NCI-H748 treated with DMSO at 0.1 percent for 48 hours (cell line): ENCODE measurements around the gene ATP2B2.

Source experiments
- DNase-seq: peaks from one replicate; lab custom pipeline; 2025; lab: John Stamatoyannopoulos, UW

The ATP2B2 gene

DNA sequence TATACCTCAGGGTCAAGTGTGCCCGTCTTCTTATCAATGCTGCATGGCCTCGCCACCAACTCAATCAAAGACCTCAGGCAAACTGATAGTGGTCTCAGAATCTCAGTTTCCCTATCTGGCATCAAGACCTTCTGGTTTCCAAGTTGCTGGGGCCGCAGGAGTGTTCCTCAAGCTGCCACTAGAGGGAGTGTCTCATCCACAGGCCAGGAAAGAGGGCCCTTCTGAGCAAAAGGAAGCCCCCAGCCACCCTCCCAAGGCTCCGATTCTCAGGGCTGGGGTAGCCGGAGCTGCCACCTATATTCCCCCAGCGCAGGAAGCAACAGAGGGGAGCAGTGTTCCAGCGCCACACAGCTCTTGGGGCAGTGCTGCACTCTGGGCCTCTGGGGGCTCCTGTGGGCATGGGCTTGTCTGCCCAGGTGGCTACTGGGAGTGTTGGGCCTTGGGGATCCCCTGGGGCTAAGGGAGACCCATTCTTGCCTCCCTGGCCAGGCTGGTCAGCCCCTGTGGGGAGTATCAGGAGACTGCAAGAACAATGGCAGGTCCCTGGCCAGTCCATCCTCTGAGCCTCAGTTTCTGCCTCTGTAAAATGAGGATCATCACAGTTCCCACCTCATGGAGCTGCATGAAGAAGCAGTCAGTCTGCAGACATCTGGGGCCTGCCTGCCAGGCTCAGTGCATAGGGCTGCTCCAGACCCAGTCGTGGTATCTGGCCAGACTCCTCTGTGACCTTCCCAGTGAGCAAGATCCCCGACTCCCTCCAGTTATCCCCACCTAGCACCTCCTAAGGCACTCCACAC, 161.0 kb downstream of the ATP2B2 start:
- peak; percentile 17 for DNase-seq

DNA sequence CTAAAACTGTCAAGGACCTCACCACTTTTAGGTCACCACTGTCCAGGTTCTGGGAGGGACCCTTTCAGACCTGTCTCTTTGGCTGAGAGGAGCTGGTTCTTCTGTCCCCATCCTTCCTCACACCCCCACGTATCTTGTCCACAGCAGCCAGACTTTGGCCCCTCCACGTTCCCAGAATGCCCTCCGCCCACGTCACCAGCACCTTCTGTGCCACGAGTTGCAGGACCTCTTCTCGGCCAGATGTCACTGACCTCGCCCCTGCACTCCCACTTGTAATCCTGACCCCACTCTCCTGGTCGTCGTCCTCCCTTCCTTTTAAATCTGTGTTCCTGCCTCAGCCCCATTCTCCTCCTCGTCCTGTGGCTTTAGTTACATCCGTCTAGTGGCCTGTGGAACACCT, 161.9 kb downstream of the ATP2B2 start:
- no peak for DNase-seq

DNA sequence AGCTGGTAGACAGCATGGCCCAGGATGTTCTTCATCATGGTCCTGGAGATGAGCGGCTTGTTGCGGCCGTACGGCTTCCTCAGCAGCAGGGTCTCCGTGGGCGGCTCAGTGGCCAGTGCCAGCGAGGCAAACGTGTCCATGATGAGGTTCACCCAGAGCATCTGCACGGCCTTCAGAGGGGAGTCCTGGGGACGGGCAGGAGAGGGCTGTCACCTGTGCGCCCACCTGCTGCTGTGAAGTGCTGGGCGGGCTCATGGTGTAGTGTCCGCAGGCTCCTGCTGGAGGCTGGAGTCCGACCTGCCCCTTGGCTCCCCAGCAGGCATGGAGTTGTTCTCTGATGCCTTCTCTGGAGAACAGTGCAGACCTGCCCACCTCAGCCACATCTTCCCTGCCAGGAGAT, 162.6 kb downstream of the ATP2B2 start:
- DNase-seq, result no peak

DNA sequence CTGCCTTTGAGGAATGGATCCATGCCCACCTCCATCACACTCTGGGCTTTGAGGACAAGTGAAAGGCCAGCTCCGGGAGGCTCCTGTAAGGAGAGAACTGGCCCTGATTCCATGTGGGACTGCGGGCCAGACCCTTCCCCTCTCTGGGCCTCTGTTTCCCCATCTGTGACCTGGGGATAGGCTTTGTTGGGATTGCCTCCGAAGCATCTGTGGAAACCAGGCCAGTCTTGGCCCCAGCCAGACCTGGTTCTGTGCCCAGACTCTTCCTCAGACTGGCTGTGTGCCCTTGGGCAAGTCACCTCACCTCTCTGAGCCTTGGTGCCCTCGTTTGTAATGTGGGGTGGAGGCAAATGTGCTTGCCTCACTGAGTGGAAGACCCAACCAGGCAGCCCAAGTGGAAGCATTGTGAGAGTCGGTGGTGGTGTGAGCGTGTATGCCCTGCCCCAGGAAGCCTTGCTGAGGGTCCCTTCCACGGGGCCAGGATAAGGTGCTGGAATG, 163.4 kb downstream of the ATP2B2 start:
- DNase-seq, result no peak

DNA sequence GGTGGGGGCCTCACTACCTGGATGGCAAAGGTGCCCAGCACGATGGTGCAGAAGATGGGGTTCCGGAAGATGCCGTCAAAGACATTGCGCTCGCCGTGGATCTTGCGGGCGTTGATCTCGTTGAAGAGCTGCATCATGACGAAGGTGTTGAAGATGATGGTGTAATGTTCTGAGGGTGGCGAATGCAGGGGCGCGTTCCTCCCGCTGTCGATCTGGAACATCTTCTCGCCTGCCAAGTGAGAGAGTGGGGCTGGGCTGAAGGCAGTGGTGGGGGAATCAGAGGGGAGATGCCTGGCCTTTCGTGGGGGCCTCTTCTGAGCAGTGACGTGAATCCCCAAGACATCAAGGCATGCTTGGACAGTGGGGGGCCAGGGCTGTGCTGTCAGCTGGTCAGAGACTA, 164.9 kb downstream of the ATP2B2 start:
- no peak for DNase-seq

DNA sequence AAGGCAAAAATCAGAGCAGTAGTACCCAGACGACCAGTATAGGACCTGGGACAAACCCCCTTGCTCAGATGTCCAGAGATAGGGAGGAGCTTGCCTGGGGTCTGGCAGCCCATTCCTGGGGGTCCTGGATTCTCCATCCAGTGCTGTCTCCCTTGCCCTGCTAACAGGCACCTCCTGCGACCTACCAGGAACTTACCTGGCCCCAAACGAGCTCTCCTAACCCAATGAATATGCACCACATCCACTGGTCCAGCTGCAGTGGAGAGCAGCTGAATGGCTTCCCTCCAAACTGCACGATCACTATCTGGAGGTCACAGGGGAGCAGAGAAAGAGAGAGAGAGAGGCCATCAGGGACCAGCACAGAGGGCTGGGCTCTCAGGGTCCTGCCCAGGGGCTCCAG, 165.3 kb downstream of the ATP2B2 start:
- no peak for DNase-seq

DNA sequence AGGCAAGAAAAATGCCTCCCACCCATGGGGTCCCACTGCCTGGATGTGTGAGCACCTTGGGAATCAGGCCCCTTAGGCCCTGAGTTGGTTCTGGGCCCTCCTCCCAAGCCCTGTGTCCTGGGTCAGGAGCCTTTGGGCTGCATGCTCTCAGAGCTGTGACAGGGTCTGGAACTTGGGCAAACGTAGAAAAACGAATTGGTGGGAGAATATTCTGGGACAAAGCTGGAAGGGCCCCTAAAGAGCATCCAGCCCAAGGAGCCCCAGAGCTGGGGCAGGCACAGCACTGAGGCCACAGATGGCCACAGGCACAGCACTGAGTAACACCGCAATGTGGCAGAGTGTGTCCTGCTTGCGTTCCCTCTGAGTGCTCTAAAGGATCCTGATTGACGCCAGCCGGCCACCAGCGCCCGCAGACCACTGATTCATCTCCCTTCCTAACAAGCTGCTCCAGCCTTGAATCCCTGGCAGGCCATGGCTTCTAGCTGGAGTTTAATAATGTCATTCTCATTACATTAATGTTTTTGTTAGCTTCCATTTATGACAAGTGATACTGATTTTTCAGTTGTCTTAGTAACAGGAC, 165.9 kb downstream of the ATP2B2 start:
- no peak for DNase-seq

DNA sequence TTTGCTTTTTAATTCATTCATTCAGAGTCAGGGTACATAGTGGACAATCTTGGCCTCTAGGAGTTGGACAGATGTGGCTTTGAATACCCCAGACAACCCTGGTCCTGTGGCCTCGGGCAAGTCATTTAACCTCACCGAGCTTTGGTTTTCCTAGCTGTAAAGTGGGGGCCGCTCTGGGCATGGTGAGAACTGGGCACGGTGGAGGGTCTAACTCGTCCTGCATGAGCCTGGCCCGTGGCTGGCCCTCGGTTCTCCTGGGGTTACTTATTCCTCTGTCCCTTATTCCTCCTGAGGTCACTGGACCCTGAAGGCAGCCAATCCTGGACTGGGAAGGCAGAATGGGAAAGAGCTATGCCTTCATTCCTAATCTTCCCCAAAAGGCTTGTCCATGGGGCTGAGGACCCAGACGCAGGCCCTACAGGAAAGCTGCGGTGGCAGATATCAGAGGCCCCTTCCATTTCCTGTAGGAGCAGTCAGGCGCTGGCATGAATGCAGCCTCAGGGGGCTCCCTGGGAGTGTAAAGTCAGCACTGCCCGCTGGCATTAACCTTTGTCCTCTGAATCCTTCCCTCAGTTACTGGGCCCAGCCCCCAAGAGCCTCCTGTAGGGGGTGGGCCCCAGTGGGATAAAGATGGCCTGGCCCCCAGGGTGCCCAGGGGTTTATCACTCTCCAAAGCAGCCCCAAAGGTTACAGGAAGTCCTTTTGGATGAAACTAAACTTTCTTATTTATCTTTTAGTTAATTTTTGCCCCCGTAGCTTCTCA, 166.6 kb downstream of the ATP2B2 start:
- no peak for DNase-seq

DNA sequence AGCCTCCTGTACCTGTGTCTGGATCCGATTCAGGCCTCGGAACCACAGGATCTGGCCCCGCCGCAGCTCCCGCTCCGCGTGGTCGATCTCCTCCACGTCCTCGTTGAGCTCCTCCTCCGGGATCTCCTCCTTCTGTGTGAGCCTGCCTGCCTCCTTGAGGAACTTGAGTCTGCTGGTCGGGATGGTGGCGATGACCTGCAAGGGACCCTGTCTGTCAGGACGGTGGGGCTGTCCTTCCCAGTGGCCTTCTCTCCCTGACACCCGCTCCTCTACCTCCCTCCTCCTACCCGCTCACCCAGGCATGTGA, 167.3 kb downstream of the ATP2B2 start:
- no peak for DNase-seq

DNA sequence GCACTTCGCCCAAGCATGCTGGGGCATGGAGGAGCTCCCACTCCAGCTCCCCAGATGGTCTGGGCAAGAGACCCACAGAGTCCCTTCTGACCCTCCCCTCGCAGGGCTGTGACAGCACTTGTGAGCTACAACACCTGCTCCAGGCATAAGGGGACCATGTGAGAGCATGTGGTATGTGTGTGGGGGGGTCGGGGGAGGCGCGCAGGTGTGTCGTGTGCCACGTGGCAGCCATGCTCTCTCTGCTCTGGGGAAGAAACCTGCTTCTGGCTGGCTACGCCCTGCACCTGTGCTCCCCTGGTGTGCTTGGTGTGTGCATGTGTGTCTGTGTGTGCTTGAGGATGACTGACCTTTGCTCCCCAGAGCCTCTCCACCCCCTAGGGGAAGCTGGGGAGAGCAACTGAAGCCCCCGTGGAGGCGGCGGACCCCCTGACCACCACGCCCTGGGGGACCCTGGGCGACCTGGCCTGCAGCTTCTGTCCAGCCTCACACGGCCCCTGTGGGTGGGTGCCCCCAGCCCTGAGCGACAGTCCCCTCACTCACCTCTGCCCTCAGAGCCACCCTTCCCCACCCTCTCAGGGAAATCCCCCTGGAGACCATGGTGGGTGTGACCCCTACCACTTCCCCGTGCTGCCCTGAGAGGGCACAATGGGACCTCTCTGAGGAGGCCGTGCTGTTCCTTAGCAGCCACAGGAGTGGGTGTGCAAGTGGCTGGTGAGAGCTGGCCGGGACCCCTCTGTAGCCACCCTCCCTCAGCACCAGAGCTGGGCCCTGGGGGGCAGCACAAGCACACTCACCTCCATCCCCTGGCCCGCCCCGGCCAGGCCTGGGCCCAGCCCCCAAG, 167.8 kb downstream of the ATP2B2 start:
- DNase-seq, result no peak

DNA sequence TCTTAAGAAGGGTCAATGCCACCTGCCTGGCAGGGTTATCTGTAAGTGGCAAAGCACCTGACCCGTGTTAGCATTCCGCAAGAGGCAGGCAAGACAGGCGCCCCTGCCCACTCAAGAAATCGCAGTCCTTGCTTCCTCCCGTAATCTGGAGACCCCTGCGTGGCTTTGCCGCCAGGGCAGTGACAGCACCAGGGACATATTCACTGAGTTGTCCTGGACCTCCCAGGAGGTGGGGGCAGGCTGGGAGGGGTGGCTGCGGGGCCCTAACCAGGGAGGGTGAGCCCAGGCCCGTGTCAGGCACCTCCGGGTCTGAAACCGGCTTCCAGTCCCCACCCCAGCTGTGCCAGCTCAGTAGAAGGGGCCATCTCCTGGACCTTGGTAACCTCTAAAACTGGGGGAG, 168.6 kb downstream of the ATP2B2 start:
- no peak for DNase-seq

DNA sequence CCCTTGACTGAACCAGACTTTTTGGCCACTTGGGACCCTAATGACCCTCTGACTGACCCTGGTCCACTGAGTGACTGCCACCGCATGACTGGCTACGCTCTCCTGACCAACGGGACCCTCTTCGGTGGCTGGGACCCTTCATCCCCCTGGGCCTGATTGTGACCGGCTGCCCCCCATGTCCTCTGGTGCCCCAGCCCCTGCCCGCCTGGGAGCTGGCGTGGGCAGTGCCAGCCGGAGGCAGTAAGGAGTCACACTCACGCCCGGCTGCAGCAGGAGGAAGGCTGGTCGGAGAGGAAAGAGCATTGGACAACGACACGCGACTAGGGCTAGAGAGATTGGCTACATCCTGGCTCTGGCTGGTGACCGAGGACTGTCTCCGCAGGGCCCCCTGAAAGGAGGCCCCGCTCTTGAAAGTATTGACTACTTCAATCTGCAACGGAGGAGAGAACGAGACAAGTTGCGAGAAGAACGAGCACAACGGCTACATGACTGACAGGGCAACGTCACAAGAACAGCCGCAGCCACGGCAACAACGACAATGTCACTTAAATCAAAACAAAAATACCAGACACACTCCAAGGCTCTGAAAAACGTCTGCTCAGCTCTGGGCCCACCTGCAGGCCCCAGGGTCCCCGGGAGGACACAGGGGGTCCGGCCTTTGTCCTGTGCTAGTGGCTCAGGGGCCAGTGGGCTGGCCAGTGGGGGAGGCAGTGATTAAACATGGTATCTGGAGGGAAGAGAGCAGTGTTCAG, 169.3 kb downstream of the ATP2B2 start:
- DNase-seq, result no peak

DNA sequence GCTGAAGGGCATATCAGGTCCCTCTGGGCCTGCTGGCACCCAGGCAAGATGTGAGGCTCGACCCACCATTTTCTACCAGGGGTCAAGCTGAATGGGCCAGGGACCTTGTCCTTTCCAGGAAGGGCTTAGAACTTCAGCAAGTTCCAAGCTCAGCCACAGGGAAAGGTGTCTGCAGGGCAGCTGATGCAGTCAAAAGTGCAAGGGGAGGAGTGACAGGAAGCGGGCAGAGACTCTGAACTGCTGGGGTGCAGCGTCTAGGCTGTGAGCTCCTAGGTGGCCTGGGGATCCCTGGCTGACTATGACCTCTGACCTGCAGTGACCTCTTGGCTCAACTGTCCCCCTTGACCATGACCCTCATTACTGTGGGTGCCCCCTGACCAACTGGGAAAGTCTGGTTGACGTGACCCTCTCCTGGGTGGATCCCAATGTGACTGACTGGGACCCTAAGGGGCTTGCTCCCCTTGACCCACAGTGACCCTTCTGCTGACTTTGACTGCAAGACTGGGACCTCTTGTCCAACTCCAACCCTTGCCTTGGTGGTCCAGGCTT, 170.1 kb downstream of the ATP2B2 start:
- no peak for DNase-seq

DNA sequence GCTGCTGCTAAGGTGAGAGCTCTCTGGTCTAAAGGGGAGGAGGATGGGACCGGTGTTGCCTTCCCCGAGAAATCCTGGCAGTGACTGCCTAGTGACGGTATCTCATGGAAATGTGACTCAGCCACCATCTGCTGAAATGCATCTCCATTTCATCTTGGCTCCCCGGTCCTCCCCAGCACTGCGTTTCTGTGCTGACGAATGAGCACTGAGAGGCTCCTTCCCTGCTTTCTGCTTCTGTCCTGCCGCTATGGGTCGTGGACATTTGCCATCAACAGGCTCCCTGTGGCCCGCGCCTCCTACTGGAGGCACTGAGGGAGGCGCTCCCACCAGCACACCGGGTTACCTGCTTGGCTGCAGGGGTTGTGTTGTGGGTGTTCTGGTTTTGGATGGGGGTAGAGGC, 170.9 kb downstream of the ATP2B2 start:
- no peak for DNase-seq

DNA sequence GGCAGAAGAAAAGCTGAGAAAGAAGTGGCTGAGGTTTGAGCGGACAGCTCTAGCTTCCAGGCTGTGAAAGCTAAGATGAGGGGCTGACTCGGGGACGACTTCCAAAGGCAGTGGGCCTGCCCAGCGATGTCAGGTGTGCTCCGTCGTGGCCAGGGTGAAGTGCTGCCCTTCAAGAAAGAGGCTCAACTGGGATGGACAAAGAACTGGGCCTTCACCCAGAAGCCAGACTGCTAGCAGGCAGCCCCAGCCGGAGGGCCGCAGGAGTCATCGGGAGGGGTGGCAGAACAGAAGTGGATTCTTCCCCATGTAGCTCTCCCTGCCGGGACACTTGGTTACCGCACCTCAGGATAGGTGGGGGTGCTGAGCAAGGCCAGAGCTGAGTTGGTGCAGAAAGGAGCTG, 171.3 kb downstream of the ATP2B2 start:
- DNase-seq, result no peak

DNA sequence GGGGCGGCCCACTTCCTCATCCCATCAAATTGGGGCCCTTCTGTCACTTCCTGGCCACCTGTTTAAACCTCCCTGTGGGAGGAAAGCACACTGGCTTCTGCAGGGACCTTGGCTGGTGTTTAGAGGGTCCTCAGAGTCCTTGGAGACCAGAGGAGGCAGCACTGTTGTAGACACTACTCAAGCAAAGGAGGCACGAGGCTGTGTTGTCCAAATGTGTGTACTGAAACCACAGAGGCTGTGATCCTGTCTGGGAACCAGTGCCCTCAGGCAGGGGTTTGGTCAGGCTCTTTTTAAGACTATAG, 172.1 kb downstream of the ATP2B2 start:
- DNase-seq, result no peak

DNA sequence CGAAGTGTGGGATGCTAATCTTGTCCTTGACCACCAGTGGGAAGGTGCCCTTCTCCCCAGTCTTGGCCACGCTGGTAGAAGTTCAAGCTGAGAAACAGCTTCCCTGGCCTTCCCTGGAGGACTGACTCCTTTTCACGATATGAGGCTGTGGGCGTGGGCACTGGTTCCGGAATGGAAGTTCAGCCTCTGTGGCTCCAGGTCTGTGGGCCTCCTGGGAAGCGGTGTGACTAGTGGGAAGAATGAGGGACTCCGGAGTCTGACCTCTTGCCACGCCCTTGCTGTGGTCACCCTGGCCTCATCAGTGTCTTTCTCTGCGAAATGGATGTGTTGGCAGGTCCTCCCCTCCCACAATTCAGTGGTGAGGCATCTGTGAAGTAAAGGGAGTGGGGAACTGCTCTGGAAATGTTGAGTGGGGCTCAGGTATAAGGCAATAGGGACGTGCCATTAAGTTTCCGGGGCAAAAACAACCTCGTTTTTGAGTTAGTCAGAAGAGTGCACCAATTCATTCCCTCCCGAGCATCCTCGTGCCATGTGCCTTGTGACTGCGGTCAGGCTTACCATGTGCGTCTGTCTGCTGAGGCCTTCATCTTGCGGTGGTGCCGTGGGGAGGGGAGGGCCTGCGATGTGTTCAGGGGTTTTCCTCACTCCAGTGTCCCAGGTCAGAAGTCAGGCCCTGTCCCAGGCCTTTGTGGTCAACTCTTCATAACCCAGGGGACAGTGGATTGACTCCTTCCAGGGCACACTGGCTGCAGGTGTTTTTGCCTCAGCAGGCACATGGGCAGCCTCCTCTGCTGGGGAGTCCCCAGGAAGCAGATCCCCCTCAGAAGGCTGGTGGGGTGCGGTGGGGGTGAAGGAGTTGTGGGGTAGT, 172.7 kb downstream of the ATP2B2 start:
- no peak for DNase-seq

DNA sequence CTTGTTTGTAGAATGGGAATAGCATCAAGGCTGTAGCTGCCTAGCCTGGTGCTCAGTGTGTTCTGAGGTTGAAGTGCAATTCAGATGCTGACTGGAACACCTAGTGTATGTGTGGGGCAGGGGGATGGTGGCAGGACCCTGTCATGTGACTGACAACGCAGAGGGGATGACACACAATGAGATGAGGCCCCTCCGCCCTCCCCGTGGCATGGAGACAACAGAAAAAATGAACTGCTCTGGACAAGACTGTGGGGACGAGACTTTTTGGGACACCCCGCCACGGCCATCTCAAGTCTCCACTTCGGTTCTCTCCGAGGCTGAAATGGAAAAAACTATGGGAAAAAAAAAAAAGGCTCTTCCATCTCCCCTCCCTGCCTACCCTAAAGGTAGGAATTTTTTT, 174.1 kb downstream of the ATP2B2 start:
- no peak for DNase-seq

DNA sequence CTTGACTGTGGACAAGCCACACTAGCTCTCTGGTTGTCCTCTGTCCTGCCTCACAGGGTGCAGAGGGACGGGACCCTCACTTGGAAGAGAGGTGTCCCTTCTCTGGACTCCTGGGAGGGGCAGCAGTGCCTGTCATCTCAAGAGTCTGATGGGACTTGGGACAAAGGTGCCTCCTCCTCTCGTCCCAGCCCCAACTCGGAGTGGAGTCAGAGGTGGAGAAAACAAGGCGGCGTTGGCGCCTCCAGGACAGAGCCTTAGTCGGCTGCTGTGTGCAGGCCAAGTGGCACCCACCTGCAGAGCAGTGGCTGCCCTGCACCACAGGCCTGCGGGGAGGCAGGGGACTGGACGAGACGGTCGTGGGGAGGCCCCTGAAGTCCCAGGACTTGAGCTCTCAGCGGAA, 175.1 kb downstream of the ATP2B2 start:
- no peak for DNase-seq

DNA sequence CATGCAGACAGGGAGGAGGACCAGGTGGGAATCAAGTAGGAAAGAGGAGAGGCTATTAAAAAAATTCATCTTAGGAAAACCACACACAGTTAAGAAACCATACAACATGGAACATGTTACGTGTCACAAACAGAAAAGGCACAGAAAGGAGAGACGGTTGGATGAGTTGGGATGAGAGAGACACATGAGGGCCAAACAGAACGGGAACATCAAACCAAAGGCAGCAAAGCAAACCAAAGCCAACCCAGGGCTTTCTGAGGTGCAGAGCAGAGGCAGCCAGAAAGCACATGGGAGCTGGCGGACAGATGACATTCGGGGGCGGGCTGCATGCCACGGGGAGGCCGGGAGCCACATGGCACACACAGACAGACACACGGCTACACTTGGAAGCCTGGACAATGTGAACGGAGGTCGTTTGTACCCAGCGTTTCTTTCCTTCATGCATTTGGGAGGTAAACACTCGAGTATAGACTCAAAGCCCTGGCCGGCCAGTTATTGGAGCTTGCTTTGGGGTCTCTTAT, 175.8 kb downstream of the ATP2B2 start:
- no peak for DNase-seq
